ENCODE results near the gene IMMP2L. TPM values are rescaled to one million over a fixed set of nuclear protein-coding genes. Genes with fewer than 3 reads are reported as not detected.

IMMP2L gene
- total and polyA plus RNA-seq, 2 of the 4 experiments (the other 2 are of a cell fraction) = 5.8 to 9.3 TPM

- Histone ChIP-seq H3K36me3 (ENCODE audit: control insufficient read depth, insufficient read depth, low read length) (no peaks in the 10 kb centered on the region), H4K20me1 (ENCODE audit: insufficient read depth, low read length) (no peaks in the 10 kb centered on the region), H2BK20ac (ENCODE audit: low read depth, low read length) (no peak overlapping the region), H4K91ac (ENCODE audit: insufficient read depth, low read depth, low read length) (no peak overlapping the region), H3K18ac (ENCODE audit: low read depth, low read length) (no peak overlapping the region), H4K5ac (ENCODE audit: low read depth, low read length) (no peak overlapping the region), H3K27me3 (ENCODE audit: control insufficient read depth, insufficient read depth, low read length) (no peaks in the 10 kb centered on the region), H3K4me1 (ENCODE audit: control insufficient read depth, insufficient read depth, low read length) (peaks cover 2% of the 10 kb centered on the region; the same call in 1 of the 2 replicates), H2AK9ac (replicated peaks; ENCODE audit: low read depth, low read length, poor library complexity) (no peak overlapping the region), H3K9me3 (ENCODE audit: control insufficient read depth, insufficient read depth, low read length) (no peaks in the 10 kb centered on the region), H2AFZ (replicated peaks; ENCODE audit: low read length, poor library complexity) (no peak overlapping the region), H3K23ac (ENCODE audit: low read depth, low read length) (no peak overlapping the region), H2AK5ac (ENCODE audit: low read depth, low read length) (no peak overlapping the region), H3K4me3 (ENCODE audit: insufficient read depth, low read depth, low read length) (no peak overlapping the region), H2BK120ac (ENCODE audit: low read depth, low read length) (no peak overlapping the region), H3K4me2 (ENCODE audit: low read depth, low read length) (no peak overlapping the region), H3K14ac (replicated peaks; ENCODE audit: low read depth, low read length) (no peak overlapping the region), H3K56ac (ENCODE audit: extremely low read depth, insufficient read depth, low read length) (no peak overlapping the region), H3K9me1 (ENCODE audit: insufficient read depth, low read length) (no peaks in the 10 kb centered on the region), H3K79me1 (ENCODE audit: low read depth in 1 of 2, low read length in 2 of 2) (no peaks in the 10 kb centered on the region), H2BK5ac (ENCODE audit: low read depth, low read length, poor library complexity, severe bottlenecking) (no peak overlapping the region), H3K9ac (ENCODE audit: low read depth, low read length) (no peak overlapping the region), H2BK15ac (ENCODE audit: low read depth, low read length) (no peak overlapping the region), H4K8ac (ENCODE audit: low read depth in 2 of 2, low read length in 2 of 2) (no peak overlapping the region), H3K4ac (ENCODE audit: low read depth, low read length) (no peak overlapping the region), H3K27ac (ENCODE audit: insufficient read depth, low read length) (no peak overlapping the region)
- TF ChIP-seq MAFK (IDR thresholded peaks at IDR 0.05; ENCODE audit: low read depth, low read length) (peak; percentile 79), RFX5 (IDR thresholded peaks at IDR 0.05; ENCODE audit: low read depth, low read length) (no peak)
- CTCF ChIA-PET = no interaction called here
- no CpG with 5 or more reads among the region's 2 CpGs for WGBS, 2 experiments (ENCODE audit: extremely low coverage in 2 of 2, insufficient read length in 1 of 2)
- no peak for ATAC-seq (ENCODE audit: low read depth)
- no TSS peak for BruUV-seq (replicated peaks)
- in situ Hi-C loops (cut with MboI; ENCODE audit: low sequenced_read_pairs) = no loop called here
- no peak for DNase-seq
- POLR2A ChIA-PET (ENCODE audit: unreplicated experiment) = no interaction called here
- intact Hi-C loops (cut with micrococcal nuclease) = no loop called here
- dilution Hi-C loops (cut with HindIII; ENCODE audit: low sequenced_read_pairs, unreplicated experiment) = no loop called here
Observed at GRCh38 chr7:110918949-110919548, 643.2 kb downstream of the IMMP2L start.
